ENCODE measurements around the gene WDR87.

WDR87 gene

GRCh38 chr19:37905946-37906868, at the start of gene WDR87:
TSS of gene WDR87 (minus strand) at chr19:37906594. CDS start at chr19:37898239, 8,355 bp downstream.
- peak; percentile 93 for DNase-seq

DNA sequence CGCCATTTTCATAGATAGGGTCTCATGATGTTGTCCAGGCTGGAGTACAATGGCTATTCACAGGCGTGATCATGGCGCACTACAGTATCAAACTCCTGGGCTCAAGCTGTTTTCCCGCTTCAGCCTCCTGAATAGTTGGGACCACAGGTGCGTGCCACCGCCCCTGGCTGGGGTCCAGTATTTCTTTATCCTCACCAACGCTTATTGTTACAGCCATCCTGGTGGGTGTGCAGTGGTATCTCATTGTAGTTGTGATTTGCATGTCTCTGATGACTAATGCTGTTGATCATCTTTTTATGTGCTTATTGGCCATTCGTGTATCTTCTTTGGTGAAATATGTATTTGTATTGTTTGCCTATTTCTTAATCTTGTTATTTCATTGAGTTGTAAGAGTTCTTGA, 49.6 kb upstream of the WDR87 start:
- DNase-seq: no peak

GRCh38 chr19:37954421-37954874, 48.1 kb upstream of the WDR87 start:
- no peak for DNase-seq

DNA sequence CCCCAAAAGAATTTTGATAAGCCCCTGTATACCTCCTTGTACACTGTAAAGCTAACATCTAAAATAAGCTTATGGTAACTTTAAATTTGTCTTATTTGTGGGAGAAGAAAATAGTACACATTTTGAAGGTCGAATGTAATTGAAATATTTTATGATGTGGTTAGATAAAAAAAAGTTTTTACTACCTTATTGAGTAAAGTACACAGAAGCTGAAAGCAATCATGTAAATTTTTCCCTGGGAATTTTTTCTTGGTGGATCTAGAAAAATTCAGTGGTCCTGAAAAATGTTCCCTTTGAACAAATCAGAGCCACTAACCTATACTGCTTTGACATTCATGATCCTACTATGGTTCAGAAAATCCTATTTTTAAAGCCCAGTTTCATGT, 47.5 kb upstream of the WDR87 start:
- DNase-seq: no peak

- DNase-seq: no peak
Measured at GRCh38 chr19:37953171-37953917, 47.0 kb upstream of the WDR87 start.

- no peak for DNase-seq
Measured at GRCh38 chr19:37951816-37952210, 45.4 kb upstream of the WDR87 start.

DNA sequence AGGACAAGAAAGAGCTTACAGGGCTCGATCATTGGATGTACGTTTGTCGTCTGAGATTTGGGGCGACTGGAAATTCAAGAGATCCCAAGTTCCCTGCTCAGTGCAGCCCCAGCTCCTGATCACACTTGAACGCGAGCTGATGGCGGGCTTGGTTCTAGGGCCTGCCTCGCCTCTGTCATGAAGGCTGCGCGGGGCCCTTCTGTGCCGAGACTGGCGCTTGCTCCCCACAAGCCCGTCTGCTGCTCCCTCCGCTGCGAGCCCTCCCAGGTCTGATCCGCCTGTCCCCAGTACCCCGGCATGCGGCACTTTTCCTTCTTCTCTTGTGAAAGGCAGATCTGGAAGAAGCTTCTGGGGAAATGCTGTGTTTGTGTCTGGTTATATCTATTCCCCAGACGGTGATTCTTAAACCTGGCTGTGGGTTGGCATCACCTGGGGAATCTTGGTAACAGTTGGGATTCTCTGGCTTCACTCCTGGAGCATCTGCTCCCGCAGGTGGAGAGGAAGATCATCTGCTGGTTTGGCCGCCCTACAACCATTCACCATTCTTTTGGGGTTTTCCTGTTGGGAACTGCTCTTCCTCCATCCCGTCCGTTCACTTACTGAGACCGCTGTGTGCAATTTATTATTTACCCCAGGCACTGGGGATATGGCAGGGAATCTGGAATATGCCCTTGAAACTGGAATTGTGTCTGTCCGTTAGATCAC, 44.2 kb upstream of the WDR87 start:
- peak; percentile 93 for DNase-seq

GRCh38 chr19:37948362-37948761, 42.0 kb upstream of the WDR87 start:
- no peak for DNase-seq

DNA sequence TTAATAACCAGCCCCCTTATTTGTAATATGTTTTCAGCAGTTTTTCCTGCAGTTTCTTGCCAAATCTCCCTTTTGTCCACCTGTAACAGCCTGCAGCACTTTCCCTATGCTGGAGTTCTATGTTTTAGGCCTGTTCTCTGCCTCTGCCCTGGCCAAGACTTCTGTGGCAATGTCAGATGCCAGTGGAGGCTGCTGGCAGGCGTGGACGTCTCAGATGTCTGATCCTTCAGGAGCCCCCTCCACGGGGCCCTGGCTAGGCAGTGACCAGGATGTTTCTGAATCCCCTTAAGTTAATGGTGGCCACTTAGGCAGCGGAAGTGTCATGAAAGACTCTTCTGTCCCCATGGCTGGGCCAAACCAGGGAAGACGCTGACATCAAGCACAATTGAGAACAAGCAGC, 41.4 kb upstream of the WDR87 start:
- no peak for DNase-seq

GRCh38 chr19:37946132-37946531, 39.7 kb upstream of the WDR87 start:
- no peak for DNase-seq

- no peak for DNase-seq
Measured at GRCh38 chr19:37943480-37943879, 37.1 kb upstream of the WDR87 start.

DNA sequence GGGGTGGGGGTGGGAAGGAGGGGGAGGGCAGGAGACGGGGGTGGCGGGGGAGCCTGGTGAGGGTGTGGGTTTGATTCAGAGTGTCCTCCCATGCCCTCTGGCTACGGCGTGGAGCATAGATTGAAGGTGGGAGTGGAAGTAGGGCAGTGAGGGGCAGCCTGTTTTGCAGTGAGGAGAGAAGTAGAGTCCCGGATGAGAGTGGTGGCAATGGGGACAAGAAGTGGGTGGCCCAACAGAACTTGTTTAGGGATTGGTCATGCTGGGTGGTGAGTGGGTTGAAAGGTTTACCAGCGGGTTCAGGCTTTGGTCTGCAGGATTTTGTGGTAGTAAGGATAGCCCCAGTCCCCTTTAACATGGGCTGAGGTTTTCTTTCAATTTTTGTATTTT, 36.1 kb upstream of the WDR87 start:
- DNase-seq: no peak

GRCh38 chr19:37941782-37942515, 35.6 kb upstream of the WDR87 start:
- no peak for DNase-seq

DNA sequence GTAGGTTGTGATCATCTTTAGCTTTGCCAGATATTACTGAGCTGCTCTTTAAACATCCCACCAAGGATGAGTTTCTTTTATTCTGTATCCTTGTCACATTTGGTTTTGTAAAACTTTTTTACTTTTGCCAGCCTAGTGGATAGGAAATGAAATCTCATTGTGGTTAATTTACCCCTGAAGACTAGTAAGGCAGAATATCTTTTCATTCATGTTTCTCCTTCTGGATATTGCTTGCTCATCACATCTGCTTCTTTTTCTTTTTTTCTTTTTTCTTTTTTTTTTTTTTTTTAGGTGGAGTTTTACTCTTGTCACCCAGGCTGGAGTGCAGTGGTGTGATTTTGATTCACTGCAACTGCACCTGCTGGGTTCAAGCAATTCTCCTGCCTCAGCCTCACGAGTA, 32.0 kb upstream of the WDR87 start:
- DNase-seq: no peak

- no peak for DNase-seq
Measured at GRCh38 chr19:37936886-37937285, 30.5 kb upstream of the WDR87 start.

- no peak for DNase-seq
Measured at GRCh38 chr19:37936166-37936565, 29.8 kb upstream of the WDR87 start.

DNA sequence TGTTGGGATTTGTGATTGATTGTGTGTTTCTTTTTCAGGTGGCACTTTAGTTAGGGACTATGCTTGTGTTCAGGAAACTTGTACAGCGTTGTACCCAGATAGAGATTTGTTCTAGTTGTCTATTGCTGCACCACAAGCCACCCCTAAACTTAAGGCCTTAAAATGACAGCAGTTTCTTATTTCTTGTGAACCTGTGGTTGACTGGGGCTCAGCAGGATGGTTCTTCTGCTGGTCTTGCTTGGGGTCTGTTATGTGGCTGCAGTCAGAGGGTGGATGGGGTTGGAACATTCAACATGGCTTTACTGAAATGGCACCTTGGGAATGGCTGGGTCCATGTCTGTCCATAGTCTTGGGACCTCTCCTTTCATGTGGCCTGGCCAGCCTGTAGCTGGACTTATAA, 28.9 kb upstream of the WDR87 start:
- no peak for DNase-seq

DNA sequence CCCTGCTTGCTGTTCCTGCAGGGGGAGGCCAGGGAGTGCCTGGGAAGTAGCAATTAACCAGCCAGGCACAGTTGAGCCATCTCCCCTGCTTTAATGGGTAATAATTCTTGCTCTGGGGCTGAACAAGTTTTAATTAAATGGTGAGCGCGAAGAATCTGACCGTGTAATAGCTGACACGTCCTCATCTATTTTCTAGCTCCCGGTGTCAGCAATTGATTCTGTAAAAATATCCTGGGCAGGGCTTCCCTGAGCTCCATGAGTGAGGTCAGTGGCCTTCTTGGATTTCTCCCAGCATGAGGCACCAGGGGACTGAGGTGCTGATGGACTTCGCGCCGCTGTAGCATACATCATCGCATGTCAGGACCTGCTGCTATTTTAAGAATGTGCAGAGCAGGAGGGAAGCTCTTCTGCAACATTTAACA, 27.6 kb upstream of the WDR87 start:
- peak; percentile 71 for DNase-seq

DNA sequence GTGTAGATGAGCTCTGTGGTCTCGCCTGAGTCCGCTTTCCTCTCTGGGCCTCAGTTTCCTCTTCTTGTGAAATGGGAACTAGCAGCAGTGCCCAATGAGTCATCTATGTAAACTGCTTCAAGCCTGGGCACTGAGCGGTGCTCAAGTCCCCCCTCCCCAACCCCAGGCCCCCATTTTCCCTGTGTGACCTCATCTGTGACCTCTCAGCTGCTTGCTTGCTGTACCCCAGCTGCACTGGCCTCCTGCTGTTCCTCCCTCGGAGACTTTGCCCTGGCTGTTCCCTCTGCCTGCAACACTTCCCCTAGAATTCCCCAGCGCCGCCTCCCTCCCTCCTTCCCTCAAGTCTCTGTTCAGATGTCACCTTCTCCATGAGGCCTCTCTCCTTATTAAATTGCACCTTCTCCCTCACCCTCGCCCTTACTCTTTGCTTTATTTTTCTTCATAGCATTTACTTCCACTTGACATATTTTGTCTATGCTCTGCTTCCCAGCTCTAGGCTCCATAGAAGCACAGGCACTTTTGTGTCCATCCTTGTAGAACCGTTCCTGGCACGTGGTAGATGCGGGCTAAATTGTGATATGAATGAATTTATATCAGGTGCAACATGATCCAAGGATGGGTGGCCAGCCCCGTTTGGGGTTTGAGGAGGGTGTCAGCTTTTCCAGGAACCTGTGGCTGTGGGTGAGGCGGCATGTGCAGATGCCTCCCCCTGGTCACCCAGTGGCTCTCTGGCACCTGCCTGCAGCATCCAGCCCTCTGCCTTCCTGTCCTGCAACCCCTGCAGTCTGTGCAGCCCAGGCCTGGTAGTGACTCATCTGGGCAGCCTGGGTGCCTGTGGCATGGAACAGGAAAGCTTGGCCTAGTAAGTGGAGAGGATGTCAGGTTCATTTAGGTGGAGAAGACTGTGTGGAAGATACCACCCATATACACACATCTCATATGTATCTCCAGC, 26.9 kb upstream of the WDR87 start:
- DNase-seq: peak; percentile 48

DNA sequence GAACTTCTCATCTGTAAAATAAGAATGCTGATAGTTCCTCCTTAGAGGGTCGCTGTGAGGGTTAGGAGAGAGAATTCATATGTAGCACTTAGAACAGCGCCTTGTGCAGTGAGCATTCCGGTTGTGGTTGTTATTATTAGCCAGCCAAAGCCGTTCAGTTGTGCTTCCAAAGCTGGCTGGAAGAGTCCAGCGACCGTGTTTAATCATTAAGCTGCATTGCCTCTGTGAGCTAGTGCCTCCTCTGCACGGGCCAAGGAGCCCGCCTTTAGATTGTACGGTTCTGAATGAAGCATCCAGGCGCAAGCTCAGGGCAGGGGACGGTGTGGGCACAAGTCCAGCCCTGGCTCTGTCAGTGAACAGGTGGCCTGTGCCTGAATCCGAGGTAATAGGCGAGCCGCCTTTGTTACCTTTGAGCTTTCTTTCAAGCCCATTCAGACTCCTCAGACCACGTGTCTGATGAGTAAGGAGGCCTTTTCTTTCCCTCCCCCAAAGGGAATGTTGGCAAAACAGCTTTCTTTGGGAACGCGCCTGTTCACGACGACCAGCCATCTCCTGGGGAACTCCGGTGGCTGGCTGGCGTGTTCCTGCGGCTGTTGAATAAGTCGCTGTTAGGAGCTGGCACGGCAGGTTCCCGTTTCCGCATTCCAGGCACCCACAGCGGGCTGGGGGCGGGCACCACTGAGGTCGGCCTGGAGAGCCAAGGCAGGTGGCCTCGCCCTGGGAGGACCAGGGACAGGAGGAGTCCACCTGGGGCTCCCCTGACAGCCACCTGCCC, 25.7 kb upstream of the WDR87 start:
- peak; percentile 80 for DNase-seq

- DNase-seq: no peak
Measured at GRCh38 chr19:37930416-37930815, 24.0 kb upstream of the WDR87 start.

Data from NCI-H2171 treated with DMSO at 0.1 percent for 48 hours (cell line).